HL-60 (cell line): ENCODE results near the gene C20orf204.

Experiments
- DNase-seq, 2 experiments: peaks; one replicate each; pipeline ENCODE4 v3.0.0-alpha.2; 2010 to 2020; ENCODE audit warnings: low read depth in 1 of 2, low spot score in 1 of 2
- H3K27ac ChIP-seq: fragments of 250-450 bp; sonication (Bioruptor Pico); replicated peaks from 2 replicates; pipeline ENCODE4 v1.5.1; 2020; ENCODE audit warnings: mild to moderate bottlenecking, moderate library complexity
- H3K27me3 ChIP-seq: fragments of 250-450 bp; sonication (Bioruptor Pico); 2 replicates; pipeline ENCODE4 v1.5.1; 2021; ENCODE audit warnings: mild to moderate bottlenecking, moderate library complexity; ENCODE audit not compliant: insufficient read depth, poor library complexity, severe bottlenecking
- H3K4me3 ChIP-seq: replicated peaks from 2 replicates; pipeline ENCODE4 v1.5.1; 2011; ENCODE audit warnings: mild to moderate bottlenecking, control low read depth, low read length; ENCODE audit not compliant: insufficient read depth
- GABPA ChIP-seq: IDR thresholded peaks from 2 replicates; pipeline ENCODE4 v1.6.1; 2012; ENCODE audit warnings: low read depth
- POLR2AphosphoS5 ChIP-seq: IDR thresholded peaks from 2 replicates; pipeline ENCODE4 v1.6.1; 2012; ENCODE audit warnings: low read depth
- SPI1 ChIP-seq: IDR thresholded peaks from 2 replicates; pipeline ENCODE4 v1.6.1; 2012; ENCODE audit warnings: low read depth, mild to moderate bottlenecking, borderline replicate concordance
- TF ChIP-seq, protein P1 (sequence below): IDR thresholded peaks from one replicate; pipeline ENCODE4 v1.5.1; 2011; ENCODE audit warnings: low read length, control low read depth, inconsistent platforms; ENCODE audit not compliant: insufficient read depth
- TF ChIP-seq, protein P2 (sequence below): IDR thresholded peaks from 2 replicates; pipeline ENCODE4 v1.6.1; 2012; ENCODE audit warnings: low read depth; ENCODE audit not compliant: insufficient replicate concordance

The C20orf204 gene

DNA sequence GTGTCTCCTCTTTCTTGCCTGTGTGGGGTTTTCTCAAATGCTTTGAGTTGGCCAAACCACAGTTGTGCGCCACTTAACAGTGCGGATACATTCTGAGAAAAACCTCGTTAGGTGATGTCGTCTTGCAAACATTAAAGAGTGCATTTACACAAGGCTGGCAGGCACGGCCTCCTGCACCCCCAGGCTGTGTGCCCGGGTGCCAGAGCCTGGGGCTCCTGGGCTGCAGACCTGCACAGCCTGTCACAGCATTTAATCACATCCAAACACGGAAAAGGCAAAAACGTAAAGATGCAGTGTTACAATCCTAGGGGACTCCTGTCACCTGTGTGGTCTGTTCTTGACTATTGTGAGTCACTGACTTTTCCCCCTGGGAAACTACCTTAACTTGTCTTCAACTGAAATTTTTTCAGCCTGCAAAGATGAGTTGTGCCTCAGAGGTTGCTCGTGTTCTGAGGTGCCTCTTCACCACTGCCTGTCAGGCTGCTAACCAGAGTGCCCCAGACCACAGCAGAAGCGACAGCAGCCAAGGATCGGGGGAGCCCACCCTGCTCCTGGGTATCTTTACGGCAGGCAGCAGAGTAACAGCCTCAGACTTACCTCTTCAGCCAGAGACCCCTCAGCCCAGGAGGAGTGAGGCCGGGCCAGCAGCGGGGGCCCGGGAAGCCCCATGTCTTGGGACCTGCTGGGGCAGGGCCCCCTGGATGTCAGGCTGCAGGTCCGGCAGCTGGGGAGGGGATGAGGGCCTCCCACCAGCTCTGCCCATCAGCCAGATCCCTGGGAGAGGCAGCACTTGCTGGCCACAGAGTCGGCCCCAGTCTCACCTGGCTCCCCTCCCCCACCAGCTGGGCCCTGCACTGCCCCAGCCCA, 683 bp upstream of the C20orf204 start:
- Histone ChIP-seq H3K4me3 (no peak overlapping the region), H3K27me3 (peaks cover 6% of the 10 kb centered on the region), H3K27ac (no peak overlapping the region)
- TF ChIP-seq, protein P1, sequence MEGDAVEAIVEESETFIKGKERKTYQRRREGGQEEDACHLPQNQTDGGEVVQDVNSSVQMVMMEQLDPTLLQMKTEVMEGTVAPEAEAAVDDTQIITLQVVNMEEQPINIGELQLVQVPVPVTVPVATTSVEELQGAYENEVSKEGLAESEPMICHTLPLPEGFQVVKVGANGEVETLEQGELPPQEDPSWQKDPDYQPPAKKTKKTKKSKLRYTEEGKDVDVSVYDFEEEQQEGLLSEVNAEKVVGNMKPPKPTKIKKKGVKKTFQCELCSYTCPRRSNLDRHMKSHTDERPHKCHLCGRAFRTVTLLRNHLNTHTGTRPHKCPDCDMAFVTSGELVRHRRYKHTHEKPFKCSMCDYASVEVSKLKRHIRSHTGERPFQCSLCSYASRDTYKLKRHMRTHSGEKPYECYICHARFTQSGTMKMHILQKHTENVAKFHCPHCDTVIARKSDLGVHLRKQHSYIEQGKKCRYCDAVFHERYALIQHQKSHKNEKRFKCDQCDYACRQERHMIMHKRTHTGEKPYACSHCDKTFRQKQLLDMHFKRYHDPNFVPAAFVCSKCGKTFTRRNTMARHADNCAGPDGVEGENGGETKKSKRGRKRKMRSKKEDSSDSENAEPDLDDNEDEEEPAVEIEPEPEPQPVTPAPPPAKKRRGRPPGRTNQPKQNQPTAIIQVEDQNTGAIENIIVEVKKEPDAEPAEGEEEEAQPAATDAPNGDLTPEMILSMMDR, result no peak
- DNase-seq, result no peak

DNA sequence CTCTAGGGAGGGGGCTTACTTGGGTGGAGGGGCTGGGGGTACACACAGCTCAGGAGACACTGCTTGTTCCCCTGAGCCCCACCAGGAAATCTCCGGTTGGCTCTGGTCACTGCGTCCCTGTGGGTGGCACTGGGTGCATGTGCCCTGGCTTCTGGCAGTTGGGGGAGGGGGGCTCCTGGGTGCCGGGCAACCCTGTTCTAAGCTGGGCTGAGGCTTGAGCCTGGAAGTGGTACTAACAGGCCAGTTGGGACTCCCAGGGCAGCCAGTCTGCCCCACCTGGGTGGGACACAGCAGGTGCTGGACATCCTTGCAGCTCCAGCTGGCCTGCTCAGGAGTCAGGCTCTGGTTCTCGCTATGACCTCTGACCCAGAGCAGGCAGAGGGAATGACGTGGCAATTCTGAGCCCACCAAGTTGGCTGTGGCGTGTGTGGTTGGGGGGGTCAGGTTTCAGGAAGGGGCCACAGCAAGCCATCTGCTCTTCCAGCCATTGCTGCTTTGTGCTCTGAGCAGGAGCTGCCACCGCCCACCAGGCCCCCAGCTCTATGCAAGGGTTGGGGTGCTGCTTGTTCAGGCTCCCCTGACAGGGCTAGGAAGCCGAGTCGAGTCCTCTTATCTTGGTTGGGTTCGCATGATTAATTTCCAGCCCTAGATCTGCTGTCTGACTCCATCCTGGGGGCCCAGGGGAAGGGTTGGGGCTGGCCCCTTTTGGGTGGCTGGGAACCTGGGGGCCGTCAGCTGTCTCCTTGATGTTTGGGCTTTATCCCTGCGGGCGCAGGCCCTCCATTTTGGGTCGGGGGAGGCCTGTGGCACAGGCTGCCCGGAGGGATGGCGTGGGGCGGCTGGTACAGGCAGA, 590 bp downstream of the C20orf204 start:
- no peak for DNase-seq
- TF ChIP-seq POLR2AphosphoS5, result no peak
- no peak for TF ChIP-seq SPI1
- no peak for TF ChIP-seq GABPA
- TF ChIP-seq, protein P1, result no peak
- TF ChIP-seq, protein P2, sequence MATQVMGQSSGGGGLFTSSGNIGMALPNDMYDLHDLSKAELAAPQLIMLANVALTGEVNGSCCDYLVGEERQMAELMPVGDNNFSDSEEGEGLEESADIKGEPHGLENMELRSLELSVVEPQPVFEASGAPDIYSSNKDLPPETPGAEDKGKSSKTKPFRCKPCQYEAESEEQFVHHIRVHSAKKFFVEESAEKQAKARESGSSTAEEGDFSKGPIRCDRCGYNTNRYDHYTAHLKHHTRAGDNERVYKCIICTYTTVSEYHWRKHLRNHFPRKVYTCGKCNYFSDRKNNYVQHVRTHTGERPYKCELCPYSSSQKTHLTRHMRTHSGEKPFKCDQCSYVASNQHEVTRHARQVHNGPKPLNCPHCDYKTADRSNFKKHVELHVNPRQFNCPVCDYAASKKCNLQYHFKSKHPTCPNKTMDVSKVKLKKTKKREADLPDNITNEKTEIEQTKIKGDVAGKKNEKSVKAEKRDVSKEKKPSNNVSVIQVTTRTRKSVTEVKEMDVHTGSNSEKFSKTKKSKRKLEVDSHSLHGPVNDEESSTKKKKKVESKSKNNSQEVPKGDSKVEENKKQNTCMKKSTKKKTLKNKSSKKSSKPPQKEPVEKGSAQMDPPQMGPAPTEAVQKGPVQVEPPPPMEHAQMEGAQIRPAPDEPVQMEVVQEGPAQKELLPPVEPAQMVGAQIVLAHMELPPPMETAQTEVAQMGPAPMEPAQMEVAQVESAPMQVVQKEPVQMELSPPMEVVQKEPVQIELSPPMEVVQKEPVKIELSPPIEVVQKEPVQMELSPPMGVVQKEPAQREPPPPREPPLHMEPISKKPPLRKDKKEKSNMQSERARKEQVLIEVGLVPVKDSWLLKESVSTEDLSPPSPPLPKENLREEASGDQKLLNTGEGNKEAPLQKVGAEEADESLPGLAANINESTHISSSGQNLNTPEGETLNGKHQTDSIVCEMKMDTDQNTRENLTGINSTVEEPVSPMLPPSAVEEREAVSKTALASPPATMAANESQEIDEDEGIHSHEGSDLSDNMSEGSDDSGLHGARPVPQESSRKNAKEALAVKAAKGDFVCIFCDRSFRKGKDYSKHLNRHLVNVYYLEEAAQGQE, result no peak
- H3K4me3 ChIP-seq, result no peak overlapping the region
- peaks cover 6% of the 10 kb centered on the region for H3K27me3 ChIP-seq
- no peak overlapping the region for H3K27ac ChIP-seq

DNA sequence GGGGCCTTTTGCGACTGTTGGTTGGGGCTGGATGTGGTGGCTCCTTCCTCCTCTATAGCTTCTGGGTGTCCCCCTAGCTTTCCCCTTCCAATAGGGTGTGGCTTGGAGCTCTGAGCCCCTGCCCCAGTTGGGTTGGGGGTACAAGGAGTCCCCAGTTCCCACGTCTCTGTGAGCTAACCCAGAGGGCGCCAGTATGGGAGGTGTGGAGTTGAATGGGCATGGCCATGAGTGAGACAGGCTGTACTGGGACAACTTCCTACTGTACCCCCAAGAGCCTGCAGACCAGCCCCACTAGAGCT, 1.2 kb downstream of the C20orf204 start:
- no peak overlapping the region for H3K4me3 ChIP-seq
- peaks cover 6% of the 10 kb centered on the region for H3K27me3 ChIP-seq
- no peak overlapping the region for H3K27ac ChIP-seq
- DNase-seq, result no peak
- TF ChIP-seq SPI1 (no peak), GABPA (no peak)
- TF ChIP-seq, protein P1, result no peak

DNA sequence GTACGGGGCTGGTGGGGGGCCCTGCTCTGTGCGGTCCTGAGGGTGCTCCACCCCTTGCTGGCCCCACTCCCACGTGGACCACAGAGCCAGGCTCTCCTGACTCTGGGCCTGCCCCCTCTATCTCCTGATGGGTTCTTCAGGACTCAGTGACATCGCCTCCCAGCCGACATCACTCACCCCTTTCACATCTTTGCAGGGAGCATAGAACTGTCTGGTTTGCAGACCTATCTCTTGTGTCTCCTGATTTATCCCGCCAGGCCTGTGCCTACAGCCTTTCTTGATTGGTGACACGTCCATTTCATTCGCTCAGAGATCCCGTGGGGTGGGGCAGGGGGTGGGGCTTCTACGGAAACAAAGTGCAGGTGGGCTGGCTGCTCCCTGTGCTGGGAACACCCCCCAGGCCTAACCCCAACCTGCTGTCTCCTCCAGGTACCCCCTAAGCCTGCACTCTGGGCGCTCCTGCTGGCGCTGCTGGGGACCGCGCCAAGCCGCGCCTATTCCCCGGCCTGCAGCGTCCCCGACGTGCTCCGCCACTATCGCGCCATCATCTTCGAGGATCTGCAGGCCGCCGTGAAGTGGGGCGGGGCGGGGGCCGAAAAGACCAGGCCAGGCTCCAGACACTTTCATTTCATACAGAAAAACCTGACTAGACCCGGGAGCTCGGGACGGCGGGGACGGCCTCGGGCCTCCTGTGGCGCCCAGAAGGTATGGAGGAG, 1.7 kb downstream of the C20orf204 start:
- no peak for DNase-seq
- Histone ChIP-seq H3K4me3 (no peak overlapping the region), H3K27me3 (peaks cover 6% of the 10 kb centered on the region), H3K27ac (no peak overlapping the region)
- TF ChIP-seq POLR2AphosphoS5 (no peak), SPI1 (no peak), GABPA (no peak)
- TF ChIP-seq, protein P1, result no peak
- TF ChIP-seq, protein P2, result no peak
